Gastrocnemius medialis (tissue), 4 donors: ENCODE data around the gene AKNA. TPM values are rescaled to one million over a fixed set of nuclear protein-coding genes. Genes with fewer than 3 reads are reported as not detected.

ENCODE experiments used
- ATAC-seq, 2 donors: fragments of 150-250 bp; one replicate each; pipeline ENCODE4 v1.9.1; 2016
- DNase-seq, 2 donors: peaks; one replicate each; pipeline ENCODE4 v3.0.0-alpha.2; 2019
- H3K27ac ChIP-seq, 4 donors: fragments of 200-600 bp; sonication (generic); 1 replicate in 1 of 4; 2 replicates in 3 of 4; pipeline ENCODE4 v1.5.1; 2016 to 2018; ENCODE audit warnings: mild to moderate bottlenecking in 2 of 4, moderate library complexity in 1 of 4
- H3K27me3 ChIP-seq, 3 donors: fragments of 200-600 bp; sonication (generic) in 2 of 3; 1 replicate in 1 of 3; 2 replicates in 2 of 3; pipeline versions ENCODE4 v1.5.1 to v1.6.0; 2016 to 2019; ENCODE audit warnings: mild to moderate bottlenecking in 1 of 3, moderate library complexity in 1 of 3
- H3K36me3 ChIP-seq, 2 donors: fragments of 200-600 bp; sonication (generic) in 1 of 2; one replicate each; pipeline ENCODE4 v1.5.1; 2017 to 2018
- H3K4me1 ChIP-seq, 2 donors: fragments of 200-600 bp; sonication (generic) in 1 of 2; one replicate each; pipeline ENCODE4 v1.5.1; 2016 to 2017; ENCODE audit warnings: mild to moderate bottlenecking in 2 of 2
- H3K4me3 ChIP-seq, 4 donors: fragments of 200-600 bp; sonication (generic) in 3 of 4; 1 replicate in 1 of 4; 2 replicates in 3 of 4; pipeline ENCODE4 v1.5.1; 2016 to 2019; ENCODE audit warnings: mild to moderate bottlenecking in 2 of 4
- H3K9me3 ChIP-seq, 3 donors: fragments of 200-600 bp; sonication (generic) in 2 of 3; 1 replicate in 1 of 3; 2 replicates in 2 of 3; pipeline ENCODE4 v1.5.1; 2016 to 2019
- CTCF ChIP-seq, 5 experiments: fragments of 450-650 bp in 3 of 5; fragments of 200-600 bp in 2 of 5; sonication (generic) in 2 of 5; IDR thresholded peaks in 4 of 5; conservative IDR thresholded peaks in 1 of 5; 1 replicate in 4 of 5; 2 replicates in 1 of 5; pipeline ENCODE4 v1.5.1; 2016 to 2019; ENCODE audit warnings: antibody characterized with exemption in 5 of 5, mild to moderate bottlenecking in 3 of 5, moderate library complexity in 3 of 5
- POLR2A ChIP-seq, 2 donors: fragments of 450-650 bp; IDR thresholded peaks; one replicate each; pipeline ENCODE4 v1.6.1; 2017; ENCODE audit warnings: antibody characterized with exemption in 2 of 2, mild to moderate bottlenecking in 2 of 2, moderate library complexity in 2 of 2
- in situ Hi-C, 4 donors: fragments of 200-750 bp; cut with MboI; loops; one replicate each; pipeline versions ENCODE4 v1.15.0 to v1.8.0; 2017; ENCODE audit warnings: low sequenced_read_pairs in 4 of 4
- intact Hi-C: fragments of 100-400 bp; cut with DNase I; formaldehyde crosslinking; loops from one replicate; pipeline ENCODE4 v1.15.1; 2023; ENCODE audit warnings: low total_unique reads
- total RNA-seq, 4 donors: library from RNA; depleted of rRNA; stranded (reverse); fragments of >200 nt; gene quantifications; one replicate each; pipeline versions ENCODE4 v1.1.0 to v1.2.3, GENCODE V29; 2016

Gene AKNA
- total RNA-seq, 4 donors from 2014 or later: 2.8 to 5.7 (median 3.8) TPM

DNA sequence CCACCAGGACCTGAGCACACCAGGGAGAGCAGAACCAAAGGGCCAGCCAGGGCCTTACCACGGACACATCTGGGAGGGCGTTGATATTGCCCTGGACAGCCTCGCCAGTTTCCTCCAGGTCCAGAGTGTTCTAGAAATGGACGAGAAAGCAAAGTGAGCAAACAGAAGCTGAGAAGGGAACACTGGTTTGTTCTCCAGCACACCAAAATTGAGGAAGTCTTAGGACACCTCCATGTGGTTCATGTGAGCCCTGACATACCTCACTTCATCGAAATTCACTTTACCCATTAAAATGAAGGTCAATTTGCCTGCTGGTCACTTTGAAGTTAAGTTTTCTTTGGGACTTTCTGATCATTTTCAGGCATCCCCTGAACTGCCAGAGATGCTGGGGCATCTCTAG, 20.1 kb upstream of the AKNA start:
- no peak for TF ChIP-seq CTCF (IDR thresholded peaks at IDR 0.05 in 4 of 5, conservative IDR thresholded peaks at IDR 0.05 in 1 of 5)
- no peak for TF ChIP-seq POLR2A (IDR thresholded peaks at IDR 0.05)
- intact Hi-C loops (loop anchor here (10.0 kb wide), 3 partner anchors 77 to 1117 kb away; no protein-coding TSS in a partner anchor), in situ Hi-C loops (loop anchor here (5.0 to 25.0 kb wide), 5 partner anchors 187 to 607 kb away; partner anchors contain the start of gene TEX53 (in 1 of the 4))
- ATAC-seq (no peak), DNase-seq (no peak)
- no peaks in the 10 kb centered on the region for H3K36me3 ChIP-seq
- no peaks in the 10 kb centered on the region for H3K9me3 ChIP-seq
- H3K4me1 ChIP-seq: no peaks in the 10 kb centered on the region
- no peak overlapping the region for H3K27ac ChIP-seq
- H3K27me3 ChIP-seq: no peaks in the 10 kb centered on the region
- no peak overlapping the region for H3K4me3 ChIP-seq

DNA sequence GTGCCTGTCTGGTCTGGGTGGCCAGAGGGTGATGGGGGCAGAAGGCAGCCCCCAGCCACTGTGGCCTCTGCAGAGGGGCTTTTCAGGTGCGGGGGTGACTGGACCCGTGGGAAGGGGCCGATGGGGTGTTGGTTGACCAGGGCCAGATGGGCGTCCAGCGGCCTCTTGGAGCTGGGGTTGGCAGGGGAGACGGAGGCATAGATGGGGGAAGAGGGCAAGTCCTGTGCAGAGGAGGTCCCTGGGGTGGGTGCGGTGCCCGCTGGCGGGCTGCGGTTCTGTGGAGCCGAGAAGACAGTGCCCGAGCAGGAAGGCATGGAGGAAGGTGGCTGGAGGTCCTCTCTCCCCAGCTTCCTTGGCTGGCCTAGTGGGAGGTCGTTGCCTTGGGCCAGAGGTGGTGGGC, 18.7 kb upstream of the AKNA start:
- TF ChIP-seq POLR2A (IDR thresholded peaks at IDR 0.05) (no peak), CTCF (IDR thresholded peaks at IDR 0.05 in 4 of 5, conservative IDR thresholded peaks at IDR 0.05 in 1 of 5) (no peak)
- no peak overlapping the region for H3K27ac ChIP-seq
- in situ Hi-C loops (loop anchor here (5.0 to 25.0 kb wide), 5 partner anchors 188 to 608 kb away; partner anchors contain the start of gene TEX53 (in 1 of the 4)), intact Hi-C loops (loop anchor here (10.0 kb wide), 3 partner anchors 78 to 1118 kb away; no protein-coding TSS in a partner anchor)
- ATAC-seq: no peak
- H3K9me3 ChIP-seq: no peaks in the 10 kb centered on the region
- no peaks in the 10 kb centered on the region for H3K27me3 ChIP-seq
- no peaks in the 10 kb centered on the region for H3K36me3 ChIP-seq
- H3K4me3 ChIP-seq: no peak overlapping the region
- DNase-seq: no peak
- no peaks in the 10 kb centered on the region for H3K4me1 ChIP-seq

GRCh38 chr9:114405294-114406034, 17.7 kb upstream of the AKNA start:
- H3K36me3 ChIP-seq: no peaks in the 10 kb centered on the region
- no peak overlapping the region for H3K27ac ChIP-seq
- DNase-seq: peak; percentile 38 to 63
- in situ Hi-C loops (loop anchor here (5.0 to 25.0 kb wide), 5 partner anchors 189 to 609 kb away; partner anchors contain the start of gene TEX53 (in 1 of the 4)), intact Hi-C loops (loop anchor here (1.0 to 10.0 kb wide), 4 partner anchors 79 to 1119 kb away; no protein-coding TSS in a partner anchor)
- no peaks in the 10 kb centered on the region for H3K9me3 ChIP-seq
- TF ChIP-seq CTCF (IDR thresholded peaks at IDR 0.05 in 4 of 5, conservative IDR thresholded peaks at IDR 0.05 in 1 of 5) (peak; percentile 62 to 86 (median 74)), POLR2A (IDR thresholded peaks at IDR 0.05) (no peak)
- H3K4me3 ChIP-seq: no peak overlapping the region
- no peaks in the 10 kb centered on the region for H3K27me3 ChIP-seq
- no peaks in the 10 kb centered on the region for H3K4me1 ChIP-seq
- peak; percentile 95 to 97 for ATAC-seq

DNA sequence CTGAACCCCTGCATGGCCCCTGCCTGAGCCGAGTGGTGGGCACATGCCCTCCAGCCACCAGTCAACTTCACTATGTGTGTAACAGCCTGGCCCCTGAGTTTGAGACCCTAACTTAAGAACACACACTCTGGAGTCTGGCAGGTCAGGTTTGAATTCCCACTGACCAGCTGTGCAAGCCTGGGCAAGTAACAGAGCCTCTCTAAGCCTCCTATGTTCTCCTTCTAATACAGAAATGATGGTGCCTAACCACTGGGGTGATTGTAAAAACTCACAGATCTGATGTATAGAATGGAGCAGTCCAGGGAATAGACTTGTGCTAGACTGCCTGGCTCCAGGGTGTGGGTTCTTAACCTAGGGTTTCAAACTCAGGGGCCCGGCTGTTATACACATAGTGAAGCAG, 16.7 kb upstream of the AKNA start:
- no peaks in the 10 kb centered on the region for H3K9me3 ChIP-seq
- H3K27ac ChIP-seq: no peak overlapping the region
- H3K36me3 ChIP-seq: no peaks in the 10 kb centered on the region
- TF ChIP-seq POLR2A (IDR thresholded peaks at IDR 0.05): no peak
- TF ChIP-seq CTCF (IDR thresholded peaks at IDR 0.05 in 4 of 5, conservative IDR thresholded peaks at IDR 0.05 in 1 of 5): no peak
- in situ Hi-C loops (loop anchor here (10.0 to 25.0 kb wide), 4 partner anchors 190 to 610 kb away; partner anchors contain the start of gene TEX53 (in 1 of the 4)), intact Hi-C loops (loop anchor here (10.0 kb wide), 3 partner anchors 80 to 1120 kb away; no protein-coding TSS in a partner anchor)
- H3K4me3 ChIP-seq: no peak overlapping the region
- DNase-seq: no peak
- ATAC-seq: no peak
- no peaks in the 10 kb centered on the region for H3K27me3 ChIP-seq
- no peaks in the 10 kb centered on the region for H3K4me1 ChIP-seq
